Measurements from ENCODE around the gene SNAPC1.

Gene SNAPC1

DNA sequence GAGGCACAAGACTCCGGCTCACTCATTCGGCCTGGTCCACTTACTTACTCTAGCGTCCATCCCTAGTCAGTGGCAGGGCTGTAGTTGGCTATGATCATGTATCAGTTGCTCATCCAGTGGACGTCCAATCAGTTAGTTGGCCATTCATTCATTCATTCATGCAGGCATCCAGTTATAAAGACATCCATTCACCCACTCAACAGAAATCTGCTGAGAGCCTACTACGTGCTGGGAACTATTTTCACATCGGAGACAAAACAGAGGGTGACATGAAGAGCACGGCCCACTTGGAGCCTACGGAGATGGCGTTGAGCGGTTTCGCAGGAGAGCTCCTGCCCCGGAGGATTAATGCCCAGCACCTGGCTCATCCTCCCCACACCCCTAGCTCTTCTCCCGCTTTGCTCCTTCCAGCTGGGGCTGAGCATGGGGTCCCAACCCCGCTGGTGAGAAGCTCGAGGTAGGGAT lies 49.7 kb downstream of the SNAPC1 start:
- no peak overlapping the region for H3K4me3 ChIP-seq (ENCODE audit: low read depth in 1 of 2, low read length in 1 of 2)
- H3K36me3 ChIP-seq, result no peaks in the 10 kb centered on the region
- no peak overlapping the region for H3K27ac ChIP-seq
- H3K4me1 ChIP-seq (ENCODE audit: control insufficient read depth in 1 of 2, insufficient read depth in 1 of 2, low read depth in 1 of 2, low read length in 1 of 2), result peaks cover 0 to 6% of the 10 kb centered on the region in 2 experiments
- TF ChIP-seq, protein P1, sequence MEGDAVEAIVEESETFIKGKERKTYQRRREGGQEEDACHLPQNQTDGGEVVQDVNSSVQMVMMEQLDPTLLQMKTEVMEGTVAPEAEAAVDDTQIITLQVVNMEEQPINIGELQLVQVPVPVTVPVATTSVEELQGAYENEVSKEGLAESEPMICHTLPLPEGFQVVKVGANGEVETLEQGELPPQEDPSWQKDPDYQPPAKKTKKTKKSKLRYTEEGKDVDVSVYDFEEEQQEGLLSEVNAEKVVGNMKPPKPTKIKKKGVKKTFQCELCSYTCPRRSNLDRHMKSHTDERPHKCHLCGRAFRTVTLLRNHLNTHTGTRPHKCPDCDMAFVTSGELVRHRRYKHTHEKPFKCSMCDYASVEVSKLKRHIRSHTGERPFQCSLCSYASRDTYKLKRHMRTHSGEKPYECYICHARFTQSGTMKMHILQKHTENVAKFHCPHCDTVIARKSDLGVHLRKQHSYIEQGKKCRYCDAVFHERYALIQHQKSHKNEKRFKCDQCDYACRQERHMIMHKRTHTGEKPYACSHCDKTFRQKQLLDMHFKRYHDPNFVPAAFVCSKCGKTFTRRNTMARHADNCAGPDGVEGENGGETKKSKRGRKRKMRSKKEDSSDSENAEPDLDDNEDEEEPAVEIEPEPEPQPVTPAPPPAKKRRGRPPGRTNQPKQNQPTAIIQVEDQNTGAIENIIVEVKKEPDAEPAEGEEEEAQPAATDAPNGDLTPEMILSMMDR (IDR thresholded peaks at IDR 0.05), result no peak
- no peaks in the 10 kb centered on the region for H3K9me3 ChIP-seq
- H3K27me3 ChIP-seq, result peaks cover 86% of the 10 kb centered on the region

- Histone ChIP-seq H3K9me3 (no peaks in the 10 kb centered on the region), H3K27me3 (peaks cover 92% of the 10 kb centered on the region), H3K36me3 (no peaks in the 10 kb centered on the region), H3K27ac (no peak within 1 kb of the TSS), H3K4me1 (ENCODE audit: control insufficient read depth in 1 of 2, insufficient read depth in 1 of 2, low read depth in 1 of 2, low read length in 1 of 2) (peaks cover 0 to 6% of the 10 kb centered on the region in 2 experiments), H3K4me3 (ENCODE audit: low read depth in 1 of 2, low read length in 1 of 2) (no peak within 1 kb of the TSS)
- TF ChIP-seq, protein P1 (IDR thresholded peaks at IDR 0.05), result no peak
Measured at GRCh38 chr14:61812347-61813095, 50.3 kb downstream of the SNAPC1 start, which contains the start of gene SYT16. SYT16 (plus strand) TSS chr14:61812703.

- Histone ChIP-seq H3K27ac (no peak overlapping the region), H3K4me3 (ENCODE audit: low read depth in 1 of 2, low read length in 1 of 2) (no peak overlapping the region), H3K9me3 (no peaks in the 10 kb centered on the region), H3K36me3 (no peaks in the 10 kb centered on the region), H3K4me1 (ENCODE audit: control insufficient read depth in 1 of 2, insufficient read depth in 1 of 2, low read depth in 1 of 2, low read length in 1 of 2) (peaks cover 0 to 6% of the 10 kb centered on the region in 2 experiments), H3K27me3 (peaks cover 99% of the 10 kb centered on the region)
- TF ChIP-seq, protein P1 (IDR thresholded peaks at IDR 0.05), result no peak
Measured at GRCh38 chr14:61813096-61813606, 50.9 kb downstream of the SNAPC1 start.

DNA sequence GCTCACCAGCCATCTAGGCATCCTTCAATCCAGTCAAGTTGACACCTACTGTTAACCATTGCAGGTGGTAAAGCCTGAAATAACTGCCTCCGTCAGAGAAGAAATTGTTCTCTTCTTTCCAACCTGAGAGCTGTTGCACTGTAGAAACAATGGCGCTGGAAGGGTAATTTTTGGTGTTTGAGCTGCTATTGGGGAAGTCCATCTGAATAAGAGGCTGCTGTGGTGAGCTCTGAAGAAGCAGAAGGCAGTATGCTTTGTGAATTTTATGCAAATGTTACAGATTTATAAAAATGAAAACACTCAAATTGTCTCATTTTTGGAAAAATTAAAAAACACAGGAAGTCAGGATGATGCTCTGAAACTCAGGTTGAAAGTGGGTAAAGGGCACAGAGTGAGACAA lies 60.2 kb downstream of the SNAPC1 start:
- H3K9me3 ChIP-seq, result no peaks in the 10 kb centered on the region
- TF ChIP-seq, protein P1 (IDR thresholded peaks at IDR 0.05), result no peak
- peaks cover 28% of the 10 kb centered on the region for H3K27me3 ChIP-seq
- no peaks in the 10 kb centered on the region for H3K4me1 ChIP-seq (ENCODE audit: control insufficient read depth in 1 of 2, insufficient read depth in 1 of 2, low read depth in 1 of 2, low read length in 1 of 2)
- no peaks in the 10 kb centered on the region for H3K36me3 ChIP-seq
- H3K4me3 ChIP-seq (ENCODE audit: low read depth in 1 of 2, low read length in 1 of 2), result no peak overlapping the region
- H3K27ac ChIP-seq, result no peak overlapping the region

- Histone ChIP-seq H3K9me3 (no peaks in the 10 kb centered on the region), H3K36me3 (no peaks in the 10 kb centered on the region), H3K27me3 (peaks cover 19% of the 10 kb centered on the region), H3K4me1 (ENCODE audit: control insufficient read depth in 1 of 2, insufficient read depth in 1 of 2, low read depth in 1 of 2, low read length in 1 of 2) (no peaks in the 10 kb centered on the region), H3K4me3 (ENCODE audit: low read depth in 1 of 2, low read length in 1 of 2) (no peak overlapping the region), H3K27ac (no peak overlapping the region)
- TF ChIP-seq, protein P1 (IDR thresholded peaks at IDR 0.05), result no peak
Measured at GRCh38 chr14:61832783-61833182, 70.6 kb downstream of the SNAPC1 start.
